Urinary bladder (tissue), 4 donors: ENCODE measurements around the gene CFAP77. TPM values are rescaled to one million over a fixed set of nuclear protein-coding genes. Genes with fewer than 3 reads are reported as not detected.

ENCODE experiments used
- DNase-seq: peaks from one replicate; pipeline ENCODE4 v3.0.0-alpha.2; 2015; ENCODE audit errors: extremely low spot score
- H3K27ac ChIP-seq: one replicate; pipeline ENCODE4 v1.5.1; 2013; ENCODE audit warnings: low read depth, mild to moderate bottlenecking, moderate library complexity
- H3K36me3 ChIP-seq: one replicate; pipeline ENCODE4 v1.6.1; 2013; ENCODE audit warnings: mild to moderate bottlenecking, moderate library complexity; ENCODE audit not compliant: insufficient read depth
- H3K4me1 ChIP-seq: one replicate; pipeline ENCODE4 v1.6.1; 2013; ENCODE audit warnings: mild to moderate bottlenecking, moderate library complexity; ENCODE audit not compliant: insufficient read depth
- H3K4me3 ChIP-seq: one replicate; pipeline ENCODE4 v1.5.1; 2013; ENCODE audit warnings: low read depth, low read length
- WGBS: extraction: QIAGEN DNeasy Blood & Tissue Kit; methylation state at CpG from one replicate; pipeline ENCODE4 v1.1.7; 2013; 5-methylcytosine and 5-hydroxymethylcytosine counted together
- polyA plus RNA-seq: library from polyadenylated mRNA; stranded (reverse); fragments of 200-250 nt; gene quantifications from one replicate; pipeline ENCODE4 v1.2.3, GENCODE V29; 2013
- total RNA-seq: library from RNA; depleted of rRNA; stranded (reverse); fragments of >200 nt; gene quantifications from one replicate; pipeline ENCODE4 v1.2.3, GENCODE V29; 2014
- donor health status: healthy with polysubstance abuse.
- donor health status: healthy.

The CFAP77 gene
- total and polyA plus RNA-seq, 2 donors, result not detected

GRCh38 chr9:132387133-132387532 is 22.9 kb upstream of the CFAP77 start:
- no peak for DNase-seq
- H3K36me3 ChIP-seq, result peaks cover 8% of the 10 kb centered on the region
- 93% methylated on average over 7 of the region's 7 CpGs for WGBS
- H3K4me1 ChIP-seq, result no peaks in the 10 kb centered on the region
- no peak overlapping the region for H3K27ac ChIP-seq
- H3K4me3 ChIP-seq, result no peak overlapping the region

- no peak for DNase-seq
- no peaks in the 10 kb centered on the region for H3K4me1 ChIP-seq
- no peak overlapping the region for H3K27ac ChIP-seq
- peaks cover 8% of the 10 kb centered on the region for H3K36me3 ChIP-seq
- 79% methylated on average over 7 of the region's 7 CpGs for WGBS
- no peak overlapping the region for H3K4me3 ChIP-seq
Observed at GRCh38 chr9:132390966-132391365, 19.0 kb upstream of the CFAP77 start.

GRCh38 chr9:132391449-132391848 is 18.6 kb upstream of the CFAP77 start:
- WGBS, result 90% methylated on average over 11 of the region's 11 CpGs
- H3K4me3 ChIP-seq, result no peak overlapping the region
- H3K36me3 ChIP-seq, result peaks cover 8% of the 10 kb centered on the region
- H3K4me1 ChIP-seq, result no peaks in the 10 kb centered on the region
- H3K27ac ChIP-seq, result no peak overlapping the region
- DNase-seq, result no peak

GRCh38 chr9:132395560-132395959 is 14.5 kb upstream of the CFAP77 start:
- H3K4me1 ChIP-seq, result no peaks in the 10 kb centered on the region
- no peak overlapping the region for H3K4me3 ChIP-seq
- peaks cover 7% of the 10 kb centered on the region for H3K36me3 ChIP-seq
- no peak for DNase-seq
- no peak overlapping the region for H3K27ac ChIP-seq
- 86% methylated on average over 11 of the region's 11 CpGs for WGBS

GRCh38 chr9:132401824-132402223 is 8.2 kb upstream of the CFAP77 start:
- no peak for DNase-seq
- H3K4me1 ChIP-seq, result no peaks in the 10 kb centered on the region
- 93% methylated on average over 4 of the region's 4 CpGs for WGBS
- no peak overlapping the region for H3K4me3 ChIP-seq
- H3K36me3 ChIP-seq, result peaks cover 5% of the 10 kb centered on the region
- no peak overlapping the region for H3K27ac ChIP-seq

GRCh38 chr9:132404228-132404881 is 5.7 kb upstream of the CFAP77 start:
- WGBS, result 54% methylated on average over 9 of the region's 9 CpGs
- H3K4me3 ChIP-seq, result no peak overlapping the region
- H3K36me3 ChIP-seq, result peaks cover 5% of the 10 kb centered on the region
- DNase-seq, result no peak
- no peak overlapping the region for H3K27ac ChIP-seq
- H3K4me1 ChIP-seq, result no peaks in the 10 kb centered on the region

- 1% methylated on average over 33 of the region's 33 CpGs for WGBS
- peaks cover 1% of the 10 kb centered on the region for H3K4me1 ChIP-seq
- H3K4me3 ChIP-seq, result peak within 1 kb of the TSS; percentile 59
- no peak within 1 kb of the TSS for H3K27ac ChIP-seq
- DNase-seq, result peak; percentile 78
- no peaks in the 10 kb centered on the region for H3K36me3 ChIP-seq
Observed at GRCh38 chr9:132406554-132407122, 3.4 kb upstream of the CFAP77 start, which contains the start of gene TTF1. Gene TTF1 (minus strand): TSS chr9:132406840. CDS start chr9:132402821, 4,019 bp downstream.

- no peak for DNase-seq
- Histone ChIP-seq H3K27ac (no peak overlapping the region), H3K4me1 (peaks cover 1% of the 10 kb centered on the region), H3K4me3 (peak overlapping the region; percentile 59), H3K36me3 (no peaks in the 10 kb centered on the region)
- 76% methylated on average over 2 of the region's 2 CpGs for WGBS
Observed at GRCh38 chr9:132407196-132407595, 2.8 kb upstream of the CFAP77 start.

GRCh38 chr9:132408521-132408920 is 1.5 kb upstream of the CFAP77 start:
- no peak overlapping the region for H3K27ac ChIP-seq
- WGBS, result 61% methylated on average over 8 of the region's 8 CpGs
- no peaks in the 10 kb centered on the region for H3K36me3 ChIP-seq
- peaks cover 1% of the 10 kb centered on the region for H3K4me1 ChIP-seq
- DNase-seq, result no peak
- no peak overlapping the region for H3K4me3 ChIP-seq

GRCh38 chr9:132410642-132411041 is 631 bp downstream of the CFAP77 start:
- H3K4me1 ChIP-seq, result peaks cover 1% of the 10 kb centered on the region
- WGBS, result 11% methylated on average over 19 of the region's 19 CpGs
- no peak for DNase-seq

GRCh38 chr9:132411091-132411508 is 1.1 kb downstream of the CFAP77 start:
- no peak for DNase-seq
- Histone ChIP-seq H3K4me1 (peaks cover 1% of the 10 kb centered on the region), H3K4me3 (no peak overlapping the region), H3K36me3 (no peaks in the 10 kb centered on the region), H3K27ac (no peak overlapping the region)
- WGBS, result 2% methylated on average over 20 of the region's 20 CpGs

More at GRCh38 chr9:132410642-132411041, 631 bp downstream of the CFAP77 start:
- peak overlapping the region; percentile 50 for H3K4me3 ChIP-seq
- no peak overlapping the region for H3K27ac ChIP-seq
- no peaks in the 10 kb centered on the region for H3K36me3 ChIP-seq

GRCh38 chr9:132412089-132412488 is 2.1 kb downstream of the CFAP77 start:
- WGBS, result 8% methylated on average over 8 of the region's 8 CpGs
- peaks cover 1% of the 10 kb centered on the region for H3K4me1 ChIP-seq
- no peak for DNase-seq
- no peak overlapping the region for H3K27ac ChIP-seq
- H3K36me3 ChIP-seq, result no peaks in the 10 kb centered on the region
- no peak overlapping the region for H3K4me3 ChIP-seq

GRCh38 chr9:132413926-132414325 is 3.9 kb downstream of the CFAP77 start:
- DNase-seq, result no peak
- Histone ChIP-seq H3K36me3 (no peaks in the 10 kb centered on the region), H3K27ac (no peak overlapping the region), H3K4me3 (no peak overlapping the region), H3K4me1 (peaks cover 1% of the 10 kb centered on the region)
- 63% methylated on average over 5 of the region's 5 CpGs for WGBS

- Histone ChIP-seq H3K27ac (no peak overlapping the region), H3K4me1 (peaks cover 1% of the 10 kb centered on the region), H3K36me3 (no peaks in the 10 kb centered on the region), H3K4me3 (no peak overlapping the region)
- DNase-seq, result no peak
- 40% methylated on average over 7 of the region's 7 CpGs for WGBS
Observed at GRCh38 chr9:132414731-132415130, 4.7 kb downstream of the CFAP77 start.
